Epithelial cell of proximal tubule (primary cell): Measurements from ENCODE around the gene IFITM10. TPM values are rescaled to one million over a fixed set of nuclear protein-coding genes. Genes with fewer than 3 reads are reported as not detected.

Experiments used
- DNase-seq: peaks from one replicate; pipeline ENCODE4 v3.0.0-alpha.2; 2011; ENCODE audit warnings: low read depth
- H3K4me3 ChIP-seq: 2 replicates; pipeline ENCODE4 v1.5.1; 2011; ENCODE audit warnings: low read depth, mild to moderate bottlenecking, low read length
- CTCF ChIP-seq: conservative IDR thresholded peaks from 2 replicates; pipeline ENCODE4 v1.5.1; 2012; ENCODE audit warnings: low read depth, mild to moderate bottlenecking, low read length
- total RNA-seq: library from RNA; depleted of rRNA; stranded (reverse); fragments of >200 nt; gene quantifications from 2 replicates; pipeline ENCODE4 v1.2.3, GENCODE V29; 2015

Gene IFITM10
- total RNA-seq, 1 donor from 2014 or later = not detected

- TF ChIP-seq CTCF = no peak
- H3K4me3 ChIP-seq = no peak overlapping the region
- no peak for DNase-seq
Measured at GRCh38 chr11:1729692-1730011, 20.7 kb downstream of the IFITM10 start.

GRCh38 chr11:1728931-1729691 lies 21.3 kb downstream of the IFITM10 start:
- no peak for TF ChIP-seq CTCF
- DNase-seq = no peak
- H3K4me3 ChIP-seq = no peak overlapping the region

GRCh38 chr11:1728301-1728700 lies 22.1 kb downstream of the IFITM10 start:
- no peak overlapping the region for H3K4me3 ChIP-seq
- DNase-seq = no peak
- no peak for TF ChIP-seq CTCF

GRCh38 chr11:1727861-1728260 lies 22.5 kb downstream of the IFITM10 start:
- H3K4me3 ChIP-seq = no peak overlapping the region
- TF ChIP-seq CTCF = no peak

GRCh38 chr11:1727096-1727690 lies 23.2 kb downstream of the IFITM10 start:
- TF ChIP-seq CTCF = no peak
- no peak overlapping the region for H3K4me3 ChIP-seq
- DNase-seq = no peak

More at GRCh38 chr11:1727861-1728260, 22.5 kb downstream of the IFITM10 start:
- no peak for DNase-seq

GRCh38 chr11:1719781-1720180 lies 30.6 kb downstream of the IFITM10 start:
- H3K4me3 ChIP-seq = no peak overlapping the region
- no peak for DNase-seq
- TF ChIP-seq CTCF = no peak

GRCh38 chr11:1718326-1718725 lies 32.1 kb downstream of the IFITM10 start:
- no peak overlapping the region for H3K4me3 ChIP-seq
- DNase-seq = no peak
- TF ChIP-seq CTCF = no peak
